ENCODE results near the gene NEUROD2. TPM values are rescaled to one million over a fixed set of nuclear protein-coding genes. Genes with fewer than 3 reads are reported as not detected.

The NEUROD2 gene
- total RNA-seq, 2 donors from 2014 or later: not detected

- H3K4me3 ChIP-seq: peak overlapping the region; percentile 40
- intact Hi-C loops (cut with DNase I): no loop called here
- no peaks in the 10 kb centered on the region for H3K9me3 ChIP-seq
- TF ChIP-seq CTCF (IDR thresholded peaks at IDR 0.05): no peak
- DNase-seq: peak; percentile 79
- peak overlapping the region; percentile 66 to 73 for H3K9ac ChIP-seq (ENCODE audit: low read depth in 2 of 2, low read length in 2 of 2)
- H3K27ac ChIP-seq: no peak overlapping the region
- peaks cover 5% of the 10 kb centered on the region for H3K4me1 ChIP-seq
- no peaks in the 10 kb centered on the region for H3K36me3 ChIP-seq
- no peaks in the 10 kb centered on the region for H3K27me3 ChIP-seq
Observed at GRCh38 chr17:39617446-39618245, 9.9 kb upstream of the NEUROD2 start.

DNA sequence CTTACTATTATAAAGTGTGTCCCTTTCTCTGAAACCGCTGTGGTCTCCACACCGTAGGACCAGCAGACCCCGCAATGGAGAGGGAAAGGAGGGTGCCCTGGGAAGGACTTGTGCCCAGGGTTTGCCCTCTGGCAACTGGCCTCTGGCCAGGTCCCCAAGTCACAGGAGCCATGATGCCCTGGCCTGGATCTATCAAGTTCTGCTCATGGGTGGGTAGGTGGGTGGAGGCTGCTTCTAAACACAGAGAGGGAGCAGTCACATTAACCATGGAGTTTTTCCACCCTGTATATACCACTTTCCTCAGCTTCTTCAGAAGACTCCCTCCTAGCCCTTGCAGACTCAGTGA lies 9.4 kb upstream of the NEUROD2 start:
- no peaks in the 10 kb centered on the region for H3K9me3 ChIP-seq
- peak overlapping the region in 1 of 2 donors; percentile 16 for H3K9ac ChIP-seq (ENCODE audit: low read depth in 2 of 2, low read length in 2 of 2)
- no peak for DNase-seq
- intact Hi-C loops (cut with DNase I): no loop called here
- H3K27me3 ChIP-seq: no peaks in the 10 kb centered on the region
- H3K27ac ChIP-seq: no peak overlapping the region
- no peak for TF ChIP-seq CTCF (IDR thresholded peaks at IDR 0.05)
- no peaks in the 10 kb centered on the region for H3K36me3 ChIP-seq
- peaks cover 5% of the 10 kb centered on the region for H3K4me1 ChIP-seq
- no peak overlapping the region for H3K4me3 ChIP-seq

- no peak overlapping the region for H3K9ac ChIP-seq (ENCODE audit: low read depth in 2 of 2, low read length in 2 of 2)
- H3K36me3 ChIP-seq: no peaks in the 10 kb centered on the region
- no peak for TF ChIP-seq CTCF (IDR thresholded peaks at IDR 0.05)
- H3K4me3 ChIP-seq: no peak overlapping the region
- DNase-seq: no peak
- H3K9me3 ChIP-seq: no peaks in the 10 kb centered on the region
- H3K27me3 ChIP-seq: no peaks in the 10 kb centered on the region
- intact Hi-C loops (cut with DNase I): no loop called here
- H3K27ac ChIP-seq: no peak overlapping the region
- peaks cover 5% of the 10 kb centered on the region for H3K4me1 ChIP-seq
Observed at GRCh38 chr17:39615434-39615833, 7.7 kb upstream of the NEUROD2 start.

- DNase-seq: no peak
- no peaks in the 10 kb centered on the region for H3K9me3 ChIP-seq
- H3K9ac ChIP-seq (ENCODE audit: low read depth in 2 of 2, low read length in 2 of 2): no peak overlapping the region
- no peak overlapping the region for H3K27ac ChIP-seq
- intact Hi-C loops (cut with DNase I): no loop called here
- H3K36me3 ChIP-seq: no peaks in the 10 kb centered on the region
- H3K4me1 ChIP-seq: peaks cover 5% of the 10 kb centered on the region
- no peak overlapping the region for H3K4me3 ChIP-seq
- H3K27me3 ChIP-seq: no peaks in the 10 kb centered on the region
- no peak for TF ChIP-seq CTCF (IDR thresholded peaks at IDR 0.05)
Observed at GRCh38 chr17:39614545-39615157, 6.9 kb upstream of the NEUROD2 start.

DNA sequence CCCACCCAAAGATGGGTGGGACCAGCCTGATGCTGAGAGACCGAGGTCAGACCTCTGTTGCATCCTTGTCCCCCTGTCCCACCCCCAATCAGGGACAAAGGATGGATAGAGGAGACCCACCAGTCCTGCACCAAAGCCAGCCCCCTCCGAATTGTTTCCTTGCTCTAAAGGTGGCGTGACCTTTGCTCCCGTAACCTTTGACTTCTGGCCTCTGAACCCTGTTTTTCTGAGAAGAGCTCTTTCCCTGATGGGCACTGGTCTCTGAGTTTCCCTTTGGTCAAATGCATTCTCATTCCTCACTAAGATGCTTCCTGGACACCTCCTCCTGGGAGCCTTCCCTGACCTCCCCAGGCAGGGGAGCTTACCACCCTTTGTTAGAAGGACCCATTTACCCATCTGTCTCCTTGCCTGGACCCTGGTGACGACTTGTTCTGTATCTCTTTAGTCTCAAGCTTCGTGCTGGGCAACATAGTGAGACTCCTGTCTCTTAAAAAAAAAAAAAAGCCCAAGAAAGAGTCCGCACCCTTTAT lies 5.3 kb upstream of the NEUROD2 start:
- H3K27me3 ChIP-seq: peaks cover 7% of the 10 kb centered on the region
- intact Hi-C loops (cut with DNase I): no loop called here

More for the DNA sequence above, 5.3 kb upstream of the NEUROD2 start:
- TF ChIP-seq CTCF (IDR thresholded peaks at IDR 0.05): no peak
- no peak overlapping the region for H3K27ac ChIP-seq
- H3K9me3 ChIP-seq: no peaks in the 10 kb centered on the region
- H3K9ac ChIP-seq (ENCODE audit: low read depth in 2 of 2, low read length in 2 of 2): no peak overlapping the region
- no peak overlapping the region for H3K4me3 ChIP-seq
- no peaks in the 10 kb centered on the region for H3K4me1 ChIP-seq
- H3K36me3 ChIP-seq: no peaks in the 10 kb centered on the region
- no peak for DNase-seq

All from colonic mucosa (tissue), 4 donors.